ENCODE measurements around the gene RTBDN. TPM values are rescaled to one million over a fixed set of nuclear protein-coding genes. Genes with fewer than 3 reads are reported as not detected.

Gene RTBDN
- total and polyA plus RNA-seq, 2 of the 8 experiments (the other 6 are each of a cell fraction or from before 2014, with no cell fraction given) = 4.0 to 4.8 TPM

DNA sequence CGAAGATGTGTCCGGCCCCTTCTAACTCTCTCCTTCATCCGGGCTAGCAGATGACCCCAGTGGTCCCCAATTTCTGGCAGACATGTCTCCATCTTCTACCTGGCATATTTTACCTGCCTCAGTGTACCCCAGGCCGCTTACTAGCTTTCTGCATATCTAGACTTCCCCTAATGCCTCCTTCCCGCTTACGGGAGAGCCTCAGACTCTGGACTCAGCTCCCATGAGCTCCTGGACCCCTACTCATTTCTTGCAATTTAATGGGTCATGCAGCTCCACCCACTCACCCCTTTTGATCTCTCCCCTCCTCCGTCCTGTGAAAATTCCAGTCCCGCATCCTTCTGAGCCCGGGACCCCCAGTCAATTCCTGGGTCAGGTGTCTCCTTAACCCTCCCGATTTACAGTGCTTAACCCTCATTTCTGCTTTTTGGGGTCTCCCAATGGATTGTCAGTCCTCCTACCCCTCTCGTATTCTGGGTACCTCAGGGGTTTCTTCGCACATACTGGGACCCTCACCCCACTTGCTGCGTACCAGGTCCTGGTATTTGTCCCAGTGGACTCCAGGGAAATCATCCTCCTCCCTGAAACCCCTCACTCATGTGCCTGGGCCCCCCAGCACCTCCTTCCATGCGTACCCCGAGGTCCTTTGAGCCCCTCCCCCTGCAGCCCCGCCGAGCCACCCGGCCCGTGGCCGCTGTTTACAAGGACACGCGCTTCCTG lies 43.6 kb downstream of the RTBDN start:
- Histone ChIP-seq H3K23me2 (ENCODE audit: low read depth, low read length) (peaks cover 29% of the 10 kb centered on the region), H3K27me3 (replicated peaks in 1 of 4; ENCODE audit: control insufficient read depth in 3 of 4, extremely low read depth in 1 of 4, insufficient read depth in 3 of 4, low read length in 3 of 4) (peaks cover 0 to 18% (median 13%) of the 10 kb centered on the region in 4 experiments; a peak in 5 of 7 replicates), H3K79me2 (ENCODE audit: control insufficient read depth in 1 of 2, insufficient read depth in 2 of 2, low read length in 2 of 2) (no peaks in the 10 kb centered on the region), H2BK20ac (ENCODE audit: low read length) (no peak overlapping the region), H3K9me3 (ENCODE audit: insufficient read depth in 2 of 2, low read depth in 1 of 2, low read length in 1 of 2) (no peaks in the 10 kb centered on the region), H3K27ac (ENCODE audit: low read depth, low read length) (no peak overlapping the region), H3K4me1 (replicated peaks in 1 of 4; ENCODE audit: control insufficient read depth in 3 of 4, insufficient read depth in 4 of 4, low read length in 3 of 4) (peaks cover 6 to 32% (median 22%) of the 10 kb centered on the region in 4 experiments), H2BK5ac (ENCODE audit: low read depth, low read length) (no peak overlapping the region), H2BK120ac (replicated peaks; ENCODE audit: low read depth, low read length) (no peak overlapping the region), H4K91ac (replicated peaks; ENCODE audit: insufficient read length, low read length) (no peak overlapping the region), H3K36me3 (ENCODE audit: control insufficient read depth in 2 of 4, insufficient read depth in 4 of 4, low read length in 3 of 4) (no peaks in the 10 kb centered on the region), H3K4me3 (ENCODE audit: extremely low read depth in 1 of 4, insufficient read depth in 2 of 4, low read depth in 3 of 4, low read length in 4 of 4) (peak overlapping the region; percentile 46 to 71 (median 54)), H4K8ac (ENCODE audit: extremely low read depth, insufficient read depth, low read length) (no peak overlapping the region), H2AFZ (ENCODE audit: low read length) (no peak overlapping the region), H3K4ac (replicated peaks; ENCODE audit: insufficient read length, low read depth, low read length) (no peak overlapping the region), H4K5ac (ENCODE audit: insufficient read length, low read depth, low read length) (no peak overlapping the region), H3K56ac (replicated peaks; ENCODE audit: insufficient read length, low read depth, low read length) (no peak overlapping the region), H2BK15ac (ENCODE audit: low read length) (no peak overlapping the region), H3K9ac (replicated peaks in 1 of 4; ENCODE audit: extremely low read depth in 1 of 4, low read depth in 3 of 4, low read length in 3 of 4) (no peak overlapping the region), H3K4me2 (ENCODE audit: insufficient read depth in 1 of 2, low read depth in 2 of 2, low read length in 2 of 2) (peak overlapping the region; percentile 74 to 97), H3K23ac (ENCODE audit: insufficient read length) (no peak overlapping the region), H3K79me1 (ENCODE audit: low read depth, low read length) (no peaks in the 10 kb centered on the region), H2BK12ac (ENCODE audit: low read depth, low read length) (no peak overlapping the region), H2AK5ac (ENCODE audit: low read depth, low read length) (no peak overlapping the region; the same call in 1 of the 2 replicates), H3K14ac (ENCODE audit: insufficient read length) (no peak overlapping the region), H3K18ac (ENCODE audit: extremely low read depth, low read length) (no peak overlapping the region), H4K20me1 (replicated peaks in 1 of 2; ENCODE audit: control insufficient read depth in 1 of 2, insufficient read depth in 2 of 2, low read length in 2 of 2) (no peaks in the 10 kb centered on the region)
- DNase-seq (ENCODE audit: low read depth in 1 of 2, low spot score in 2 of 2) (no peak), FAIRE-seq (no peak)
- TF ChIP-seq HDAC6 (IDR thresholded peaks at IDR 0.05; ENCODE audit: low read depth, low read length) (no peak), TEAD4 (IDR thresholded peaks at IDR 0.05; ENCODE audit: low read depth, low read length) (no peak), KDM5A (IDR thresholded peaks at IDR 0.05; ENCODE audit: low read length) (no peak), HDAC2 (IDR thresholded peaks at IDR 0.05; ENCODE audit: borderline replicate concordance in 1 of 2, low read depth in 2 of 2, low read length in 2 of 2) (peak in 1 of 2 experiments; percentile 36; a peak in 1 of 4 replicates)
- TF ChIP-seq, protein P1, sequence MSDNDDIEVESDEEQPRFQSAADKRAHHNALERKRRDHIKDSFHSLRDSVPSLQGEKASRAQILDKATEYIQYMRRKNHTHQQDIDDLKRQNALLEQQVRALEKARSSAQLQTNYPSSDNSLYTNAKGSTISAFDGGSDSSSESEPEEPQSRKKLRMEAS (IDR thresholded peaks at IDR 0.05) = peak; percentile 84
- POLR2A ChIA-PET (ENCODE audit: partially characterized antibody) = interaction anchor here (0.8 to 15.2 kb wide), 15 partner anchors 10 to 110 kb away, joined by 3 to 317 read pairs (median 7); partner anchors contain the start of genes DNASE2, GET3, HOOK2 and PRDX2
- CTCF ChIA-PET (ENCODE audit: partially characterized antibody) = interaction anchor here (1.1 to 17.9 kb wide), 5 partner anchors 11 to 30 kb away, joined by 3 to 288 read pairs (median 14); partner anchors contain the start of genes RNASEH2A and THSD8
- 12% methylated on average over 14 of the region's 22 CpGs; no CpG with 5 or more reads in 1 of the 2 experiments for WGBS, 2 experiments (ENCODE audit: extremely low coverage in 1 of 2, insufficient coverage in 1 of 2, insufficient read length in 1 of 2, insufficient replicate concordance in 2 of 2, low coverage in 1 of 2, low lambda C conversion rate in 2 of 2, missing lambda C conversion rate in 1 of 2)

Data from H1 (cell line).